Right atrium auricular region (tissue), 2 donors: ENCODE data around the gene TSPAN9. TPM values are rescaled to one million over a fixed set of nuclear protein-coding genes. Genes with fewer than 3 reads are reported as not detected.
A peak's percentile ranks its signal among the peaks of the same experiment; 100 is the strongest.

Source experiments
- DNase-seq: peaks from one replicate; pipeline ENCODE4 v3.0.0-alpha.2; 2019; ENCODE audit warnings: low spot score
- H3K27ac ChIP-seq, 2 donors: fragments of 200-600 bp; sonication (generic); 1 replicate in 1 of 2; 2 replicates in 1 of 2; pipeline ENCODE4 v1.5.1; 2016 to 2019
- H3K27me3 ChIP-seq, 2 donors: fragments of 200-600 bp; sonication (generic); one replicate each; pipeline versions ENCODE4 v1.5.1 to v1.6.0; 2017 to 2019
- H3K36me3 ChIP-seq: fragments of 200-600 bp; sonication (generic); one replicate; pipeline ENCODE4 v1.5.1; 2016
- H3K4me1 ChIP-seq, 2 donors: fragments of 200-600 bp; sonication (generic); one replicate each; pipeline versions ENCODE4 v1.5.1 to v1.6.0; 2017 to 2019
- H3K4me3 ChIP-seq, 2 donors: fragments of 200-600 bp; sonication (generic); 1 replicate in 1 of 2; 2 replicates in 1 of 2; pipeline ENCODE4 v1.5.1; 2017 to 2019; ENCODE audit warnings: mild to moderate bottlenecking in 1 of 2, moderate library complexity in 1 of 2
- H3K9me3 ChIP-seq, 2 donors: fragments of 200-600 bp; sonication (generic); one replicate each; pipeline ENCODE4 v1.5.1; 2019
- total RNA-seq, 2 donors: library from RNA; depleted of rRNA; stranded (reverse); fragments of >200 nt; gene quantifications; one replicate each; pipeline ENCODE4 v1.1.0, GENCODE V29; 2016
- TF ChIP-seq, protein P1 (sequence below), 2 donors: fragments of 200-600 bp; sonication (generic); IDR thresholded peaks; one replicate each; pipeline ENCODE4 v1.5.1; 2019; ENCODE audit warnings: antibody characterized with exemption in 2 of 2

The TSPAN9 gene
- total RNA-seq, 2 donors from 2014 or later = 103 to 185 TPM

DNA sequence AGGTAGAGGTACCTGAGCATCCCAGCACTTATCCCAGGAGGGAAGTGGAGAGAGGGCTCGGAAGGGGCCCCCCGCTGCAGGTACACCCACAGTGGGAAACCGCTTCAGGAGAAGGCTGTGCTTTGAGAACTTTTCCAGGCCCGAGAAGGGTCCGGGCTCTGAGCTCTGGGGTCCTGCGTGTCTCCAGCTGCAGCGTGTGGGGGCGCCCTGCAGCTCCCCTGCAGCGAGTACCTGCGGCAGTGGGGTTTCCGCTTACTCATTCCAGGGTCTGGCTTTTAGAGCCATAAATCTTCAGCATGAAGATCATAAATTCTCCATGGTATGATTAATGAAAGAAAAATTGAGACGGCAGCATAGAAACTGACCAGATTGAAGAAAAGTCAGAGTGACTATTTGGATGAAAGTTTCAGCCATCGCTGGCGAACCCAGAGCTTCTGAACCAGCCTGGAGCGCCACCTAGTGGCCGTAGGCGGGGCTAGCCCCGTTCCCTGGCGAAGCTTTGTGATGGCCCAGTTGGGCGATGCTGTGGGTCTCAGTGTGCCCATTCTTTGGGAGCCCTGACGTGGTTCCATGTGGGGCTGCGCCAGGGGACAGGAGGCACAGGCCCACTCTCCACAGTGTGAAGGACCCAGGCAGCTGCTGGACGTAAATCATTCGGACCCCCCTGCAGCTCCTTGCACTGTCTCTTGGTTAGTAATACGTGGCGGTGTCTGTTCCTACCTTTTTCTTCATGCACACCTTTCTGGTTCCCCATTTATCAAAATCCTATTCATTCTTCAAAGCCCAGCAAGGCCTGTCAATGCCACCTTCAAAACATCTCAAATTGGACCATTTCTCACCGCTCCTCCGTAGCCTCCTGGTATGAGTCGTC, 198.2 kb downstream of the TSPAN9 start:
- H3K4me1 ChIP-seq = peaks cover 0 to 32% of the 10 kb centered on the region in 2 donors
- no peaks in the 10 kb centered on the region for H3K36me3 ChIP-seq
- H3K4me3 ChIP-seq = no peak overlapping the region
- TF ChIP-seq, protein P1, sequence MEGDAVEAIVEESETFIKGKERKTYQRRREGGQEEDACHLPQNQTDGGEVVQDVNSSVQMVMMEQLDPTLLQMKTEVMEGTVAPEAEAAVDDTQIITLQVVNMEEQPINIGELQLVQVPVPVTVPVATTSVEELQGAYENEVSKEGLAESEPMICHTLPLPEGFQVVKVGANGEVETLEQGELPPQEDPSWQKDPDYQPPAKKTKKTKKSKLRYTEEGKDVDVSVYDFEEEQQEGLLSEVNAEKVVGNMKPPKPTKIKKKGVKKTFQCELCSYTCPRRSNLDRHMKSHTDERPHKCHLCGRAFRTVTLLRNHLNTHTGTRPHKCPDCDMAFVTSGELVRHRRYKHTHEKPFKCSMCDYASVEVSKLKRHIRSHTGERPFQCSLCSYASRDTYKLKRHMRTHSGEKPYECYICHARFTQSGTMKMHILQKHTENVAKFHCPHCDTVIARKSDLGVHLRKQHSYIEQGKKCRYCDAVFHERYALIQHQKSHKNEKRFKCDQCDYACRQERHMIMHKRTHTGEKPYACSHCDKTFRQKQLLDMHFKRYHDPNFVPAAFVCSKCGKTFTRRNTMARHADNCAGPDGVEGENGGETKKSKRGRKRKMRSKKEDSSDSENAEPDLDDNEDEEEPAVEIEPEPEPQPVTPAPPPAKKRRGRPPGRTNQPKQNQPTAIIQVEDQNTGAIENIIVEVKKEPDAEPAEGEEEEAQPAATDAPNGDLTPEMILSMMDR (IDR thresholded peaks at IDR 0.05) = peak; percentile 98 to 99
- no peak for DNase-seq
- H3K9me3 ChIP-seq = no peaks in the 10 kb centered on the region
- H3K27ac ChIP-seq = peak overlapping the region; percentile 78 to 79
- H3K27me3 ChIP-seq = no peaks in the 10 kb centered on the region

DNA sequence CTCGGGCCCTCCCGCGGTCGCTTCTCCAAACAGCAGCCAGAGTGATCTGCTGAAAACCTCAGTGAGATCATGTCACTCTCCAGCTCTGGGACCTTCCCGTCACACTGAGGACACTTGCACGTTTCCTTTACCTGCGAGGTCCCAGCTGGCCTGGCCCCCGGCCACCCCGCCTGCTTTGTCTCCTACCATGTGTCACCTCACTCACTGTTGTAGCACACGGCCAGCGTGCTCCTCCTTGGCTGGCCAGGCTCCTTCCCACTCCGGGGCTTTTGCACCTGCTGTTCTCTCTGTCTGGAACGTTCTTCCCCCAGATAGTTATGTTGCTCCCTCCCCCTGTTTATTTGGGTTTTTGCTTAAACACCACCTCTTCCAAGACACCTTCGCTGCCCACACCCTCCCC, 199.0 kb downstream of the TSPAN9 start:
- no peaks in the 10 kb centered on the region for H3K27me3 ChIP-seq
- H3K36me3 ChIP-seq = peaks cover 3% of the 10 kb centered on the region
- peak overlapping the region in 1 of 2 donors; percentile 24 for H3K27ac ChIP-seq
- H3K9me3 ChIP-seq = no peaks in the 10 kb centered on the region
- peaks cover 0 to 40% of the 10 kb centered on the region in 2 donors for H3K4me1 ChIP-seq
- no peak for DNase-seq
- TF ChIP-seq, protein P1 (IDR thresholded peaks at IDR 0.05) = no peak
- no peak overlapping the region for H3K4me3 ChIP-seq

DNA sequence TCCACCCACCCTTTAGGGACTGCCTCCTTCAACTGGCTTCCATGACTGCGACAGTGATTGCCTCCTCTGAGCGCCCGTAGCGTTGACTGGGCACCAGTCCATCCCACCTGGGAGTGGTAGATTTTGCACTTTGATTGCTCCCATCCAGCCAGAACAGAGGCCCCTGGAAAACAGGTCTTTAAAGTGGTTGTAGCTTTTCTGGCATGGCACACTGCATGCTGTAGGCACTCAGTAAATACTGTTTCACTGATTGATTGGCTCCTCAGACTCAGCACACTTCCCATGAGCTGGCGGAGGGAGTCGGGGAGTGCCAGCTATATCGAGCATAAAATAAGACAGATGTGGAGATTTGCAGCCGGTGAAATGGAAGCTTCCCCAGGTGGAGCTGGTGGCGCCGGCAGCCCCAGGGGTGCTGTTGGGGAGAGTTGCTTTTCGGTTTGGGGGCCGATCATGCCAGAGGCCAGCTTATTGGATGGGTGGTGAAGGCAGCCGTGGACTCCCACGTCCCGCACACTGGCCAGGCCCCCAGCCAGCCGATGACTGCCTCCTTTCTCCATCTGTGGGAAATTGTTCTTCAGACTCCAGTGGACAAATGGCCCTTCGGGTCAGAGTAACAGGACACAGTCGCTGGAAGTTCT, 200.2 kb downstream of the TSPAN9 start:
- TF ChIP-seq, protein P1 (IDR thresholded peaks at IDR 0.05) = no peak
- Histone ChIP-seq H3K9me3 (no peaks in the 10 kb centered on the region), H3K27me3 (no peaks in the 10 kb centered on the region), H3K4me1 (peaks cover 0 to 46% of the 10 kb centered on the region in 2 donors), H3K36me3 (peaks cover 15% of the 10 kb centered on the region), H3K27ac (peak overlapping the region in 1 of 2 donors; percentile 28), H3K4me3 (no peak overlapping the region)
- DNase-seq = no peak

DNA sequence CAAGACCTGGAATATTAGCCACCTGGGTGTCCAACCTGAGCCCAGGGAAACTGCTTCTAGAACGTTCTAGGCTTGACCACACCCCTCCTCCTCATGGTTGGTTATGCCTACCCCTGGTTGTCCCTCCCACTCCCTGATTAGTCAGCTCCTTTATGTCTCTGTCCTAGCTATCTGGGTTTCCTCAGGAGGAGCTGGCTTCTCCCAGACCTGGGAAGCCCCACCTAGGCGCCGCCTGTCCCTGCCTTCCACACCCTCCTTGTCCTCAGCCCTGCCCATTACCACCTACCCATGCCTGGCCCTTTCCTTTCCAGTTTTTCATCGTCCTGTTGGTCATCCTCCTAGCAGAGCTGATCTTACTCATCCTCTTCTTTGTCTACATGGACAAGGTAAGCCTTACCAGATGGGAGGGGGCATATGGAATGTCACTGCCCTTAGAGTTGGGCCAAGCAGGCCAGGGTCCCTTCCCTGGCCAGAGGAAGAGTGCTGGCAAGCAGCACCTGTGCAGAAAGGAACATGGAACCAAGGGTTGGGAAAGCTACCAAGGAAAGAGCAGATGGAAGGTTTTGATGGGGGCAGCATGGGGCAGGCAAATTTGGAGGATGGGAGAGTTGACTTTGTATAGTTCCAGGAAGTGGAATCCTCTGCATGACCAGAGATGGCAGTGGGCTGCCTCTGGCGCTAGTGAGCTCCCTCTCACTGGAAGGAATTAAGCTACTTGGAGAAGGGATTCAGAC, 201.7 kb downstream of the TSPAN9 start:
- H3K27ac ChIP-seq = no peak overlapping the region

DNA sequence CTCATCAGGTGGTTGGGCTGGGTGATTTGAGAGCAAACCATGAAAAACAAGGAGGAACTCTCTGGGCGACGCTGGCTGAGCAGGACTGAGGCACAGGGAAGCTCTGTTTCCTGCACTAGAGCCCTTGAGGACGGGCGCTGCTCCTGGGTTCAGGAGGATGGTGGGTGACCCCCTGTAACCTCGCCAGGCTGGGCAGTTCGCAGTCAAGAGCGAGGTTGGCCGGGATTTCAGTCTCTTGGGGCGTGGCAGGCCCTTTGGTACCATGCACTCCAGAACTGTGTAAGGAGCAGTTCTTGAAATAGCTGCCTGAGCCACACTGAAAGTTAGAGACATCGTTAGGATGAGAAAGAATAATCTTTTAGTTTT, 202.2 kb downstream of the TSPAN9 start:
- H3K9me3 ChIP-seq = no peaks in the 10 kb centered on the region
- H3K27ac ChIP-seq = peak overlapping the region in 1 of 2 donors; percentile 44
- TF ChIP-seq, protein P1 (IDR thresholded peaks at IDR 0.05) = no peak
- no peak for DNase-seq
- peaks cover 34% of the 10 kb centered on the region for H3K36me3 ChIP-seq
- H3K4me3 ChIP-seq = no peak overlapping the region
- H3K4me1 ChIP-seq = peaks cover 0 to 29% of the 10 kb centered on the region in 2 donors
- no peaks in the 10 kb centered on the region for H3K27me3 ChIP-seq

More for the DNA sequence above, 201.7 kb downstream of the TSPAN9 start:
- H3K4me1 ChIP-seq = peaks cover 0 to 35% of the 10 kb centered on the region in 2 donors
- H3K36me3 ChIP-seq = peaks cover 29% of the 10 kb centered on the region
- TF ChIP-seq, protein P1 (IDR thresholded peaks at IDR 0.05) = no peak
- H3K4me3 ChIP-seq = no peak overlapping the region
- no peak for DNase-seq
- no peaks in the 10 kb centered on the region for H3K9me3 ChIP-seq
- no peaks in the 10 kb centered on the region for H3K27me3 ChIP-seq
